KMS-11 (cell line): ENCODE data around the gene CROCC2.

ENCODE experiments used
- H2AFZ ChIP-seq: fragments of 200-600 bp; sonication (generic); 2 replicates; pipeline ENCODE4 v1.6.1; 2016; ENCODE audit warnings: antibody characterized with exemption, mixed run types, low read depth
- H3K27ac ChIP-seq: fragments of 200-600 bp; sonication (generic); 2 replicates; pipeline ENCODE4 v1.6.1; 2016; ENCODE audit warnings: mild to moderate bottlenecking, mixed run types
- H3K27me3 ChIP-seq: fragments of 200-600 bp; sonication (generic); 2 replicates; pipeline ENCODE4 v1.6.1; 2017; ENCODE audit warnings: mild to moderate bottlenecking, low read depth, mixed run types, moderate library complexity; ENCODE audit not compliant: insufficient read depth
- H3K36me3 ChIP-seq: fragments of 200-600 bp; sonication (generic); 2 replicates; pipeline ENCODE4 v1.6.1; 2017; ENCODE audit warnings: mild to moderate bottlenecking, mixed run types; ENCODE audit not compliant: insufficient read depth
- H3K4me1 ChIP-seq: fragments of 200-600 bp; sonication (generic); 2 replicates; pipeline ENCODE4 v1.6.1; 2016; ENCODE audit warnings: mild to moderate bottlenecking, low read depth, mixed run types; ENCODE audit not compliant: poor library complexity, severe bottlenecking
- H3K4me2 ChIP-seq: fragments of 200-600 bp; sonication (generic); 2 replicates; pipeline ENCODE4 v1.7.0; 2016; ENCODE audit warnings: mild to moderate bottlenecking, mixed run types
- H3K4me3 ChIP-seq: fragments of 200-600 bp; sonication (generic); IDR thresholded peaks from 2 replicates; pipeline ENCODE4 v1.6.1; 2017; ENCODE audit warnings: low read depth, low read length, mixed read lengths; ENCODE audit not compliant: insufficient read depth
- H3K79me2 ChIP-seq: fragments of 200-600 bp; sonication (generic); 2 replicates; pipeline ENCODE4 v1.6.1; 2016; ENCODE audit warnings: low read depth, mixed run types; ENCODE audit not compliant: insufficient read depth
- H3K9ac ChIP-seq: fragments of 200-600 bp; sonication (generic); 2 replicates; pipeline ENCODE4 v1.6.1; 2016; ENCODE audit warnings: mild to moderate bottlenecking, mixed run types
- H4K20me1 ChIP-seq: fragments of 200-600 bp; sonication (generic); 2 replicates; pipeline ENCODE4 v1.6.1; 2016; ENCODE audit warnings: mild to moderate bottlenecking, mixed run types; ENCODE audit not compliant: insufficient read depth
- CTCF ChIP-seq: fragments of 200-600 bp; sonication (generic); conservative IDR thresholded peaks from 2 replicates; pipeline ENCODE4 v1.6.1; 2017; ENCODE audit warnings: low read depth, mild to moderate bottlenecking, antibody characterized with exemption, low read length, moderate library complexity, mixed read lengths

Gene CROCC2

GRCh38 chr2:241009601-241010530, 103.7 kb downstream of the CROCC2 start:
- H3K27ac ChIP-seq, result no peak overlapping the region
- no peak overlapping the region for H3K4me3 ChIP-seq
- H3K4me1 ChIP-seq, result no peaks in the 10 kb centered on the region
- TF ChIP-seq CTCF, result no peak
- no peak overlapping the region for H3K9ac ChIP-seq
- H2AFZ ChIP-seq, result no peak overlapping the region
- no peaks in the 10 kb centered on the region for H4K20me1 ChIP-seq
- no peaks in the 10 kb centered on the region for H3K36me3 ChIP-seq
- no peaks in the 10 kb centered on the region for H3K79me2 ChIP-seq
- peaks cover 28% of the 10 kb centered on the region; the same call in 1 of the 2 replicates for H3K27me3 ChIP-seq
- no peak overlapping the region for H3K4me2 ChIP-seq

GRCh38 chr2:241010531-241011295, 104.6 kb downstream of the CROCC2 start:
- Histone ChIP-seq H3K4me3 (no peak overlapping the region), H3K4me1 (no peaks in the 10 kb centered on the region), H3K79me2 (no peaks in the 10 kb centered on the region), H3K27ac (no peak overlapping the region), H3K9ac (no peak overlapping the region), H3K27me3 (peaks cover 35% of the 10 kb centered on the region; the same call in 1 of the 2 replicates), H3K4me2 (no peak overlapping the region), H4K20me1 (no peaks in the 10 kb centered on the region), H2AFZ (no peak overlapping the region), H3K36me3 (no peaks in the 10 kb centered on the region)
- no peak for TF ChIP-seq CTCF

- H3K27ac ChIP-seq, result no peak overlapping the region
- no peaks in the 10 kb centered on the region for H3K79me2 ChIP-seq
- H4K20me1 ChIP-seq, result no peaks in the 10 kb centered on the region
- H2AFZ ChIP-seq, result no peak overlapping the region
- H3K36me3 ChIP-seq, result no peaks in the 10 kb centered on the region
- H3K4me3 ChIP-seq, result no peak overlapping the region
- peaks cover 32% of the 10 kb centered on the region; the same call in 1 of the 2 replicates for H3K27me3 ChIP-seq
- TF ChIP-seq CTCF, result no peak
- H3K4me2 ChIP-seq, result no peak overlapping the region
- no peaks in the 10 kb centered on the region for H3K4me1 ChIP-seq
- no peak overlapping the region for H3K9ac ChIP-seq
Measured at GRCh38 chr2:241011296-241011600, 105.1 kb downstream of the CROCC2 start.

GRCh38 chr2:241011751-241012510, 105.8 kb downstream of the CROCC2 start:
- Histone ChIP-seq H3K4me2 (no peak overlapping the region), H3K36me3 (no peaks in the 10 kb centered on the region), H3K79me2 (no peaks in the 10 kb centered on the region), H4K20me1 (no peaks in the 10 kb centered on the region), H3K27ac (no peak overlapping the region), H3K9ac (no peak overlapping the region), H3K27me3 (peaks cover 30% of the 10 kb centered on the region; the same call in 1 of the 2 replicates), H2AFZ (no peak overlapping the region), H3K4me1 (no peaks in the 10 kb centered on the region), H3K4me3 (no peak overlapping the region)
- TF ChIP-seq CTCF, result no peak
